HG03354 (cell line): ENCODE data around the gene CAPN13.

Experiments
- ATAC-seq: cut with Tn5 transposase; IDR thresholded peaks from one replicate; pipeline ENCODE4 v1.9.1; 2021; ENCODE audit warnings: mild to moderate bottlenecking; ENCODE audit not compliant: unreplicated experiment, poor library complexity, severe bottlenecking

CAPN13 gene

GRCh38 chr2:30733876-30734520 is 73.2 kb downstream of the CAPN13 start:
- no peak for ATAC-seq

GRCh38 chr2:30732876-30733275 is 74.4 kb downstream of the CAPN13 start:
- no peak for ATAC-seq

- ATAC-seq = no peak
Measured at GRCh38 chr2:30732376-30732775, 74.9 kb downstream of the CAPN13 start.

- no peak for ATAC-seq
Measured at GRCh38 chr2:30731706-30732105, 75.5 kb downstream of the CAPN13 start.

- ATAC-seq = no peak
Measured at GRCh38 chr2:30730736-30731647, 76.3 kb downstream of the CAPN13 start.

- no peak for ATAC-seq
Measured at GRCh38 chr2:30729031-30729430, 78.2 kb downstream of the CAPN13 start.

GRCh38 chr2:30722936-30723725 is 84.1 kb downstream of the CAPN13 start:
- no peak for ATAC-seq

GRCh38 chr2:30721668-30722647 is 85.3 kb downstream of the CAPN13 start:
- ATAC-seq = no peak

- no peak for ATAC-seq
Measured at GRCh38 chr2:30721241-30721640, 86.0 kb downstream of the CAPN13 start.

GRCh38 chr2:30717081-30717650 is 90.1 kb downstream of the CAPN13 start:
- no peak for ATAC-seq

- no peak for ATAC-seq
Measured at GRCh38 chr2:30716123-30716900, 90.9 kb downstream of the CAPN13 start.

- no peak for ATAC-seq
Measured at GRCh38 chr2:30714811-30715709, 92.2 kb downstream of the CAPN13 start.

- ATAC-seq = no peak
Measured at GRCh38 chr2:30713698-30714097, 93.5 kb downstream of the CAPN13 start.

GRCh38 chr2:30711646-30712085 is 95.6 kb downstream of the CAPN13 start:
- ATAC-seq = peak; percentile 81

- ATAC-seq = no peak
Measured at GRCh38 chr2:30710461-30710860, 96.8 kb downstream of the CAPN13 start.

GRCh38 chr2:30710016-30710415 is 97.2 kb downstream of the CAPN13 start:
- no peak for ATAC-seq

GRCh38 chr2:30709516-30709915 is 97.7 kb downstream of the CAPN13 start:
- no peak for ATAC-seq
